ENCODE results near the gene HIP1R.

Gene HIP1R

DNA sequence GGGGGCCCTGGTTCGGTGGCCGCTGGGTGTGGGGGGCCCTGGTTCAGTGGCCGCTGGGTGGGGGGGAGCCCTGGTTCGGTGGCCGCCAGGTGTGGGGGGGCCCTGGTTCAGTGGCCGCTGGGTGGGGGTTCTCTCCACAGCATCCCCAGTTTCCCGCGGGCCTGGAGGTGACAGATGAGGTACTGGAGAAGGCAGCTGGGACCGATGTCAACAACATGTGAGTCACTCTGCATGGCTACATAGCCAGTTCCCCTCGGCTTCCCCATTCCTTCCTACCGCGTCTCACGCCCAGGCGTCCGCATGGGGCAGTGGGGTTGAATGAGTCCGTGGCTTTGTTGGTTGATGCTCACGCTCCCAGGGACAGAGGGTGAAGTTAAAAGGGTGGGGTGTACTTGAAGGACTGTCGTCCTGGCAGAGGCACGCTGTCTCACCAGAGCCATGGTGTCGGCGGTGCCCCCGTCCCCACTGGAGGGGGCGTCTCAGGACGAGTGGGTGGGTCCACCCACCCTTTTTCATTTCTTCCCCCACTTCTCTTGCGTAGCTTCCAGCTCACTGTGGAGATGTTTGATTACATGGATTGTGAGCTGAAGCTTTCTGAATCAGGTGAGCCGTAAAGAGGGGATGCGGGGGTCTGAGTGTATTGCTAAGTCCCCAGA lies 15.6 kb downstream of the HIP1R start:
- no peak overlapping the region for H2AFZ ChIP-seq
- H3K4me3 ChIP-seq (ENCODE audit: low read depth, low read length) = no peak overlapping the region
- H3K27me3 ChIP-seq (ENCODE audit: control insufficient read depth, insufficient read depth, low read length) = no peaks in the 10 kb centered on the region
- no peak overlapping the region for H3K9ac ChIP-seq
- H3K27ac ChIP-seq = no peak overlapping the region
- H3K4me2 ChIP-seq (ENCODE audit: low read length) = no peak overlapping the region
- H3K9me3 ChIP-seq (ENCODE audit: control insufficient read depth, low read length) = no peaks in the 10 kb centered on the region
- no peaks in the 10 kb centered on the region for H3K36me3 ChIP-seq (ENCODE audit: control insufficient read depth, insufficient read depth, low read length)
- TF ChIP-seq, protein P1, sequence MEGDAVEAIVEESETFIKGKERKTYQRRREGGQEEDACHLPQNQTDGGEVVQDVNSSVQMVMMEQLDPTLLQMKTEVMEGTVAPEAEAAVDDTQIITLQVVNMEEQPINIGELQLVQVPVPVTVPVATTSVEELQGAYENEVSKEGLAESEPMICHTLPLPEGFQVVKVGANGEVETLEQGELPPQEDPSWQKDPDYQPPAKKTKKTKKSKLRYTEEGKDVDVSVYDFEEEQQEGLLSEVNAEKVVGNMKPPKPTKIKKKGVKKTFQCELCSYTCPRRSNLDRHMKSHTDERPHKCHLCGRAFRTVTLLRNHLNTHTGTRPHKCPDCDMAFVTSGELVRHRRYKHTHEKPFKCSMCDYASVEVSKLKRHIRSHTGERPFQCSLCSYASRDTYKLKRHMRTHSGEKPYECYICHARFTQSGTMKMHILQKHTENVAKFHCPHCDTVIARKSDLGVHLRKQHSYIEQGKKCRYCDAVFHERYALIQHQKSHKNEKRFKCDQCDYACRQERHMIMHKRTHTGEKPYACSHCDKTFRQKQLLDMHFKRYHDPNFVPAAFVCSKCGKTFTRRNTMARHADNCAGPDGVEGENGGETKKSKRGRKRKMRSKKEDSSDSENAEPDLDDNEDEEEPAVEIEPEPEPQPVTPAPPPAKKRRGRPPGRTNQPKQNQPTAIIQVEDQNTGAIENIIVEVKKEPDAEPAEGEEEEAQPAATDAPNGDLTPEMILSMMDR (IDR thresholded peaks at IDR 0.05) = no peak
- H3K4me1 ChIP-seq = peaks cover 6% of the 10 kb centered on the region
- H3K79me2 ChIP-seq = peaks cover 10% of the 10 kb centered on the region

DNA sequence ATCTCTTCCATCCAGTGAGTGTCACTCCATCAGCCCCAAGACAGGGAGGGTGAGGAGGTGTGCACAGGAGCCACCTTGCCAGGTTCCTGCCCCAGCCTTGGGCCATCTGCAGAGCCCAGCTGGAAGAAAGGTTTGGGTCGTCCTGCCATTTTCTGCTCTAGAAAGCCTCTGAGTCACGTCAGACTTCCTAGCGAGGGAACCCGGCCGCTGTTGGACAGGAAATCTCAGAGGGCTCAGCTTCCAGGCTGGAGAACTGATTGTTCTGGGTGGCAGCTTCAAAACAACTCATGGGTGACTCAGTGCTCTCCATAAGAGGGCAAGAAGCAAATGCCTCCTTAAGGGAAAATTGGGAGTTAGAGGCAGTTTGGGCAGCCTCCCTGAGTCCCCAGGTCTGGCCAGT lies 16.6 kb downstream of the HIP1R start:
- Histone ChIP-seq H3K9me3 (ENCODE audit: control insufficient read depth, low read length) (no peaks in the 10 kb centered on the region), H3K9ac (no peak overlapping the region), H2AFZ (no peak overlapping the region), H3K27ac (no peak overlapping the region), H3K4me1 (no peaks in the 10 kb centered on the region), H3K36me3 (ENCODE audit: control insufficient read depth, insufficient read depth, low read length) (no peaks in the 10 kb centered on the region), H3K79me2 (no peaks in the 10 kb centered on the region), H3K4me3 (ENCODE audit: low read depth, low read length) (no peak overlapping the region), H3K27me3 (ENCODE audit: control insufficient read depth, insufficient read depth, low read length) (no peaks in the 10 kb centered on the region), H3K4me2 (ENCODE audit: low read length) (no peak overlapping the region)
- TF ChIP-seq, protein P1 (IDR thresholded peaks at IDR 0.05) = no peak

DNA sequence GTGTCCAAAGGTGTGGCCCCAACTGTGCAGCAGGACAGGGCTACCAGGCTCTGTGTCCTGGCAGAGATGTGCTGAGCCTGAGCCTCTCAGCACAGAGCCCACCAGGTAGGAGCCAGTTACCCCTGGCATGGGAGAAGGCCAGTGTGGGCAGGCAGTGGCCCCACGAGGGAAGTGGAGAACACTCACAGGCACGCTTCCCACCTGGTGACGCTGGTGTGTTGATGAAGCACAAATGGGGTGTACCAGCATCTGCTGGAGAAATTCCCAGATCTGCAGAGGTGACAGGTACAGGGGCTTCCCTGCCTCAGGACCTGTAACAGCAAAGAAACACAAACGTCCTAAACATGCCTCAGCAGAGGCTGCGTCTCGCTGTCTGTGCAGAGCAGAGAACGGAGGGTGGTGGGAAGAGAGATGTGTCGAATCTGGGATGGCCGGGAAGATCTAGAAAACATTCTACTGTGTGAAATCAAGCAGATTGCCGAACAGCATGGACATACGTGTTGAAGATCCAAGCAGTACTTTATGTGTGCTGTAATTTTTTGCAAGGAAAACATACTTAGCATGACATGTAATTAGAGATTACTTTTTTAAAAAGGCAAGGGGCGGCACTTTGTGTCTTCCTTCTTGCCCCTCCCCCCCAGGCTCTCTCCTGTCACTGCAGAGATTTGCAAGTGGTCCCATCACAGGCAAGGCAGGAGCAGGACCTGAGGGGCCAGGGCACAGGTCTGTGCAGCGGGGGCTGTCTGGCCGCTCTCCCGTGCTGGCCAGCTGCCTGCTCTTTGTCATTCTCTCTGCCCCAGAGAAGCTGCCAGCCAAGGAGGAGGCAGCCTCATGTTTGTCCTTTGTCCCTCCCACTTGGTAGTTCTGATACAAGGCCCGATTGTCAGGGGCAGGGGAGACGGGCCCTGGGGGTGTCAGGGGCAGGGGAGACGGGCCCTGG lies 17.3 kb downstream of the HIP1R start:
- H3K36me3 ChIP-seq (ENCODE audit: control insufficient read depth, insufficient read depth, low read length) = no peaks in the 10 kb centered on the region
- H3K4me2 ChIP-seq (ENCODE audit: low read length) = no peak overlapping the region
- no peak overlapping the region for H3K27ac ChIP-seq
- H3K9me3 ChIP-seq (ENCODE audit: control insufficient read depth, low read length) = no peaks in the 10 kb centered on the region
- H2AFZ ChIP-seq = no peak overlapping the region
- H3K4me3 ChIP-seq (ENCODE audit: low read depth, low read length) = no peak overlapping the region
- no peaks in the 10 kb centered on the region for H3K27me3 ChIP-seq (ENCODE audit: control insufficient read depth, insufficient read depth, low read length)
- no peaks in the 10 kb centered on the region for H3K79me2 ChIP-seq
- no peaks in the 10 kb centered on the region for H3K4me1 ChIP-seq
- TF ChIP-seq, protein P1 (IDR thresholded peaks at IDR 0.05) = no peak
- H3K9ac ChIP-seq = no peak overlapping the region

DNA sequence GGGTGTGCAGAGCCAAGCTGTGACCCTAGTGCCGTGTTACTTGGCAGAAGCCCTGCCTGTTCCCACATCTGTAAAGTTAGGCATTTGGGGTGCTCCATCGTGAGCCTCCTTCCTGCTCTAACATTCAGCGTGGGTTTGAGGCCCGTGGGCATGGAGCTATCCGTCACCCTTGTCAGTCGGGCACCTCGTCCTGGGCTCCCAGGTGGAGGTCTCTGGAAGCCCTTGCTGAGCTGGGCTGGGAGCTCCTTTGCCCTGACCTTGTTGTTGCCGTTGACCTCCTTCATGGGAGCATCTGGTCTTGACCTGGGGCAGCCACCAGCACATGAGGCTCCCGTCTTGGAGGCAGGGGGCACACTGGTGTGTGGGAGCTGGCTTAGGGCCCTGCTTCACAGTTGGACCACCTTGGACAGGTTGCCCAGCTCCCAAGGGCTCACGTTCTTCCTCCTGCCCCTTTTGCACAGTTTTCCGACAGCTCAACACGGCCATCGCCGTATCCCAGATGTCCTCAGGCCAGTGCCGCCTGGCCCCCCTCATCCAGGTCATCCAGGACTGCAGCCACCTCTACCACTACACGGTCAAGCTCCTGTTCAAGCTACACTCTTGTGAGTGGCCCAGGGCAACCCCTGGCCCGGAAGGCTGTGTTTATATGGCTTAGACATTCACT lies 18.5 kb downstream of the HIP1R start:
- no peak overlapping the region for H2AFZ ChIP-seq
- H3K27ac ChIP-seq = no peak overlapping the region
- TF ChIP-seq, protein P1 (IDR thresholded peaks at IDR 0.05) = no peak
- no peak overlapping the region for H3K9ac ChIP-seq
- no peak overlapping the region for H3K4me3 ChIP-seq (ENCODE audit: low read depth, low read length)
- no peaks in the 10 kb centered on the region for H3K36me3 ChIP-seq (ENCODE audit: control insufficient read depth, insufficient read depth, low read length)
- no peak overlapping the region for H3K4me2 ChIP-seq (ENCODE audit: low read length)
- no peaks in the 10 kb centered on the region for H3K27me3 ChIP-seq (ENCODE audit: control insufficient read depth, insufficient read depth, low read length)
- no peaks in the 10 kb centered on the region for H3K79me2 ChIP-seq
- no peaks in the 10 kb centered on the region for H3K9me3 ChIP-seq (ENCODE audit: control insufficient read depth, low read length)
- H3K4me1 ChIP-seq = no peaks in the 10 kb centered on the region

Data from parathyroid adenoma (tissue), 2 donors.